Prostate gland (tissue), 2 donors: ENCODE data around the gene GHR.

Source experiments
- POLR2A ChIP-seq: fragments of 450-650 bp; IDR thresholded peaks from one replicate; pipeline ENCODE4 v1.6.1; 2016; ENCODE audit warnings: antibody characterized with exemption, mild to moderate bottlenecking
- POLR2AphosphoS5 ChIP-seq: sonication (generic); formaldehyde crosslinking; IDR thresholded peaks from one replicate; pipeline ENCODE4 v1.6.1; 2017; ENCODE audit warnings: antibody characterized with exemption
- TF ChIP-seq, protein P1 (sequence below), 4 experiments: fragments of 200-600 bp in 2 of 4; fragments of 450-650 bp in 2 of 4; sonication (generic) in 2 of 4; IDR thresholded peaks; 1 replicate in 3 of 4; 2 replicates in 1 of 4; pipeline ENCODE4 v1.5.1; 2016 to 2019; ENCODE audit warnings: antibody characterized with exemption in 4 of 4, mild to moderate bottlenecking in 2 of 4, moderate library complexity in 2 of 4

DNA sequence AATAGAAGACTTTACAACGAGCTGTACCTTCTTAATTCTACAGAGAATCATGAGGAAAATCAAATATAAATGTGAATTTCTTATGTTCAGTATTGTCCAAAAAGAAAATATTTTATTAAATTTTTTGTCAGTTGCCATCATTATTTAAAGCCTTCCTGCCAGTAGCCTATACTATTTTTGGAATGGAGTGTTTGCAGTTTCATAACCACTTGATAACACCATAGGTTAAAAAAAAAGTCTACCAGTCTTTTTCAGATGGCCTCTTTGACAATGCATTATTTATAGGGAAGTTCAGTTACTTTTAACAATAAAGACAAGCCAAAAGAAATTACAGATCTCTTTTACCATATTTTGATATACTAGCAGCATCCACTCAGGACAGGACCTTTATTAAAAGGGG lies 253.1 kb downstream of the GHR start:
- TF ChIP-seq, protein P1, sequence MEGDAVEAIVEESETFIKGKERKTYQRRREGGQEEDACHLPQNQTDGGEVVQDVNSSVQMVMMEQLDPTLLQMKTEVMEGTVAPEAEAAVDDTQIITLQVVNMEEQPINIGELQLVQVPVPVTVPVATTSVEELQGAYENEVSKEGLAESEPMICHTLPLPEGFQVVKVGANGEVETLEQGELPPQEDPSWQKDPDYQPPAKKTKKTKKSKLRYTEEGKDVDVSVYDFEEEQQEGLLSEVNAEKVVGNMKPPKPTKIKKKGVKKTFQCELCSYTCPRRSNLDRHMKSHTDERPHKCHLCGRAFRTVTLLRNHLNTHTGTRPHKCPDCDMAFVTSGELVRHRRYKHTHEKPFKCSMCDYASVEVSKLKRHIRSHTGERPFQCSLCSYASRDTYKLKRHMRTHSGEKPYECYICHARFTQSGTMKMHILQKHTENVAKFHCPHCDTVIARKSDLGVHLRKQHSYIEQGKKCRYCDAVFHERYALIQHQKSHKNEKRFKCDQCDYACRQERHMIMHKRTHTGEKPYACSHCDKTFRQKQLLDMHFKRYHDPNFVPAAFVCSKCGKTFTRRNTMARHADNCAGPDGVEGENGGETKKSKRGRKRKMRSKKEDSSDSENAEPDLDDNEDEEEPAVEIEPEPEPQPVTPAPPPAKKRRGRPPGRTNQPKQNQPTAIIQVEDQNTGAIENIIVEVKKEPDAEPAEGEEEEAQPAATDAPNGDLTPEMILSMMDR (IDR thresholded peaks at IDR 0.05) = no peak
- TF ChIP-seq POLR2A (no peak), POLR2AphosphoS5 (no peak)
